OCI-LY1 (cell line): ENCODE data around the gene CHRNA9.

Source experiments
- EZH2 ChIP-seq: fragments of 200-600 bp; sonication (generic), shearing (Covaris generic); IDR thresholded peaks from 2 replicates; pipeline ENCODE4 v1.8.0; 2017; ENCODE audit warnings: borderline replicate concordance, mixed run types, mild to moderate bottlenecking, antibody characterized with exemption, low read length, moderate library complexity, mixed read lengths
- TF ChIP-seq, protein P1 (sequence below): fragments of 200-600 bp; sonication (generic), shearing (Covaris generic); IDR thresholded peaks from 2 replicates; pipeline ENCODE4 v1.5.1; 2017; ENCODE audit warnings: mild to moderate bottlenecking, antibody characterized with exemption, low read length, moderate library complexity, mixed read lengths

GRCh38 chr4:40322811-40323210 lies 12.3 kb upstream of the CHRNA9 start:
- TF ChIP-seq, protein P1, sequence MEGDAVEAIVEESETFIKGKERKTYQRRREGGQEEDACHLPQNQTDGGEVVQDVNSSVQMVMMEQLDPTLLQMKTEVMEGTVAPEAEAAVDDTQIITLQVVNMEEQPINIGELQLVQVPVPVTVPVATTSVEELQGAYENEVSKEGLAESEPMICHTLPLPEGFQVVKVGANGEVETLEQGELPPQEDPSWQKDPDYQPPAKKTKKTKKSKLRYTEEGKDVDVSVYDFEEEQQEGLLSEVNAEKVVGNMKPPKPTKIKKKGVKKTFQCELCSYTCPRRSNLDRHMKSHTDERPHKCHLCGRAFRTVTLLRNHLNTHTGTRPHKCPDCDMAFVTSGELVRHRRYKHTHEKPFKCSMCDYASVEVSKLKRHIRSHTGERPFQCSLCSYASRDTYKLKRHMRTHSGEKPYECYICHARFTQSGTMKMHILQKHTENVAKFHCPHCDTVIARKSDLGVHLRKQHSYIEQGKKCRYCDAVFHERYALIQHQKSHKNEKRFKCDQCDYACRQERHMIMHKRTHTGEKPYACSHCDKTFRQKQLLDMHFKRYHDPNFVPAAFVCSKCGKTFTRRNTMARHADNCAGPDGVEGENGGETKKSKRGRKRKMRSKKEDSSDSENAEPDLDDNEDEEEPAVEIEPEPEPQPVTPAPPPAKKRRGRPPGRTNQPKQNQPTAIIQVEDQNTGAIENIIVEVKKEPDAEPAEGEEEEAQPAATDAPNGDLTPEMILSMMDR, result no peak
- TF ChIP-seq EZH2, result no peak
